Natural killer cell (primary cell): ENCODE measurements around the gene GSTP1. TPM values are rescaled to one million over a fixed set of nuclear protein-coding genes. Genes with fewer than 3 reads are reported as not detected.
"Not testable (repeated sequence)": the region's sequence is repeated elsewhere in the genome, so short reads cannot be mapped to it uniquely, and the experiment has no call there.

Experiments
- ATAC-seq, 3 donors: fragments of 150-1000 bp in 2 of 3; fragments of 200-7000 bp in 1 of 3; cut with Tn5 transposase; 1 replicate in 1 of 3; 2 replicates in 2 of 3; pipeline ENCODE4 v1.10.0; 2021; ENCODE audit warnings: mild to moderate bottlenecking in 2 of 3, moderate library complexity in 2 of 3
- DNase-seq, 2 donors: peaks; one replicate each; pipeline versions ENCODE4 v3.0.0 to v3.0.0-alpha.2; 2013 to 2021; ENCODE audit warnings: mixed read lengths in 1 of 2
- H3K27ac ChIP-seq: one replicate; pipeline ENCODE4 v1.5.1; 2013; ENCODE audit warnings: mild to moderate bottlenecking, low read length
- H3K27me3 ChIP-seq: one replicate; pipeline ENCODE4 v1.6.1; 2013; ENCODE audit warnings: low read length; ENCODE audit not compliant: control insufficient read depth, insufficient read depth
- H3K36me3 ChIP-seq: one replicate; pipeline ENCODE4 v1.6.1; 2013; ENCODE audit warnings: low read length; ENCODE audit not compliant: control insufficient read depth, insufficient read depth
- H3K4me1 ChIP-seq: one replicate; pipeline ENCODE4 v1.6.1; 2013; ENCODE audit warnings: low read length; ENCODE audit not compliant: control insufficient read depth, insufficient read depth
- H3K4me3 ChIP-seq: one replicate; pipeline ENCODE4 v1.5.1; 2013; ENCODE audit warnings: low read length
- H3K9me3 ChIP-seq: one replicate; pipeline ENCODE4 v1.6.1; 2013; ENCODE audit warnings: low read length; ENCODE audit not compliant: control insufficient read depth, insufficient read depth
- H3K27ac Mint-ChIP-seq, 2 donors: one replicate each; pipeline ENCODE4 v1.8.0; 2022; ENCODE audit warnings: mild to moderate bottlenecking in 2 of 2, mixed read lengths in 2 of 2, moderate library complexity in 1 of 2
- H3K27me3 Mint-ChIP-seq, 2 donors: one replicate each; pipeline ENCODE4 v1.8.0; 2022; ENCODE audit warnings: low read depth in 2 of 2, mixed read lengths in 2 of 2
- H3K36me3 Mint-ChIP-seq: one replicate; pipeline ENCODE4 v1.8.0; 2022; ENCODE audit warnings: mixed read lengths
- H3K4me1 Mint-ChIP-seq, 2 donors: one replicate each; pipeline ENCODE4 v1.8.0; 2022; ENCODE audit warnings: mixed read lengths in 2 of 2
- H3K4me3 Mint-ChIP-seq: one replicate; pipeline ENCODE4 v1.8.0; 2022; ENCODE audit warnings: mild to moderate bottlenecking, moderate library complexity, mixed read lengths
- H3K9me3 Mint-ChIP-seq, 2 donors: one replicate each; pipeline ENCODE4 v1.8.0; 2022; ENCODE audit warnings: mixed read lengths in 2 of 2
- CTCF ChIP-seq: fragments of 200-600 bp; IDR thresholded peaks from one replicate; pipeline ENCODE4 v1.8.0; 2022; ENCODE audit warnings: antibody characterized with exemption
- WGBS: methylation state at CpG from one replicate; pipeline ENCODE4 v1.1.7; 2013; ENCODE audit warnings: missing lambda C conversion rate; ENCODE audit not compliant: insufficient coverage; 5-methylcytosine and 5-hydroxymethylcytosine counted together
- intact Hi-C: fragments of 100-400 bp; cut with micrococcal nuclease; formaldehyde crosslinking; loops from one replicate; pipeline ENCODE4 v1.14.2; 2022
- total RNA-seq, 4 donors: library from RNA; stranded (reverse); fragments of 120-200 nt in 1 of 4; gene quantifications; one replicate each; pipeline versions ENCODE4 v1.2.3 to v1.2.4, GENCODE V29; 2013 to 2022

The GSTP1 gene
- total RNA-seq, 3 donors from 2014 or later (not counting 1 experiment from before 2014, with no cell fraction given), result 172 to 218 (median 212) TPM

GRCh38 chr11:67594480-67594879, 10.9 kb downstream of the GSTP1 start:
- TF ChIP-seq CTCF, result no peak
- 100% methylated on average over 2 of the region's 3 CpGs for WGBS
- intact Hi-C loops, result no loop called here

GRCh38 chr11:67596753-67597300, 13.2 kb downstream of the GSTP1 start:
- Mint-ChIP-seq H3K4me3 (no peak overlapping the region), H3K27ac (no peak overlapping the region), H3K4me1 (peaks cover 21 to 28% of the 10 kb centered on the region in 2 donors), H3K36me3 (no peaks in the 10 kb centered on the region), H3K9me3 (no peaks in the 10 kb centered on the region), H3K27me3 (no peaks in the 10 kb centered on the region)
- H3K4me3 ChIP-seq, result no peak overlapping the region
- no CpG with 5 or more reads among the region's 1 CpG for WGBS
- H3K27me3 ChIP-seq, result no peaks in the 10 kb centered on the region
- DNase-seq, result no peak
- H3K9me3 ChIP-seq, result no peaks in the 10 kb centered on the region
- ATAC-seq, result peak in 1 of 3 donors; percentile 79
- no peak for TF ChIP-seq CTCF
- no peaks in the 10 kb centered on the region for H3K36me3 ChIP-seq
- intact Hi-C loops, result no loop called here
- H3K4me1 ChIP-seq, result peaks cover 23% of the 10 kb centered on the region
- no peak overlapping the region for H3K27ac ChIP-seq

More at GRCh38 chr11:67594480-67594879, 10.9 kb downstream of the GSTP1 start:
- H3K9me3 Mint-ChIP-seq, result no peaks in the 10 kb centered on the region
- no peak overlapping the region for H3K27ac Mint-ChIP-seq
- no peak overlapping the region for H3K27ac ChIP-seq
- H3K4me3 Mint-ChIP-seq, result no peak overlapping the region
- no peaks in the 10 kb centered on the region for H3K36me3 ChIP-seq
- no peaks in the 10 kb centered on the region for H3K36me3 Mint-ChIP-seq
- DNase-seq (no peak), ATAC-seq (no peak)
- no peaks in the 10 kb centered on the region for H3K9me3 ChIP-seq
- no peak overlapping the region for H3K4me3 ChIP-seq
- H3K4me1 ChIP-seq, result peaks cover 3% of the 10 kb centered on the region
- peaks cover 3 to 10% of the 10 kb centered on the region in 2 donors for H3K4me1 Mint-ChIP-seq
- H3K27me3 ChIP-seq, result no peaks in the 10 kb centered on the region
- H3K27me3 Mint-ChIP-seq, result no peaks in the 10 kb centered on the region

DNA sequence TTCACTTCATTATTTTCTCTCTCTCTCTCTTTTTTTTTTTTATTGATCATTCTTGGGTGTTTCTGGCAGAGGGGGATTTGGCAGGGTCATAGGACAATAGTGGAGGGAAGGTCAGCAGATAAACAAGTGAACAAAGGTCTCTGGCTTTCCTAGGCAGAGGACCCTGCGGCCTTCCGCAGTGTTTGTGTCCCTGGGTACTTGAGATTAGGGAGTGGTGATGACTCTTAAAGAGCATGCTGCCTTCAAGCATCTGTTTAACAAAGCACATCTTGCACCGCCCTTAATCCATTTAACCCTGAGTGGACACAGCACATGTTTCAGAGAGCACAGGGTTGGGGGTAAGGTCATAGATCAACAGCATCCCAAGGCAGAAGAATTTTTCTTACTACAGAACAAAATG, 13.8 kb downstream of the GSTP1 start:
- intact Hi-C loops, H3K4me3 ChIP-seq, H3K36me3 ChIP-seq, H3K36me3 Mint-ChIP-seq, H3K27me3 ChIP-seq, H3K27ac Mint-ChIP-seq, DNase-seq, H3K27ac ChIP-seq, H3K4me3 Mint-ChIP-seq, H3K27me3 Mint-ChIP-seq, ATAC-seq, H3K9me3 ChIP-seq, H3K9me3 Mint-ChIP-seq: not testable (repeated sequence)
- H3K4me1 Mint-ChIP-seq, result peaks cover 21 to 28% of the 10 kb centered on the region in 2 donors
- whole genome bisulfite sequencing, result no CpG with 5 or more reads among the region's 3 CpGs
- peaks cover 24% of the 10 kb centered on the region for H3K4me1 ChIP-seq

GRCh38 chr11:67597963-67598362, 14.4 kb downstream of the GSTP1 start:
- H3K36me3 Mint-ChIP-seq, H3K4me3 Mint-ChIP-seq, H3K27me3 ChIP-seq, DNase-seq, H3K36me3 ChIP-seq, H3K9me3 ChIP-seq, H3K4me3 ChIP-seq, H3K27ac Mint-ChIP-seq, ATAC-seq, H3K9me3 Mint-ChIP-seq, H3K27me3 Mint-ChIP-seq, intact Hi-C loops, H3K27ac ChIP-seq: not testable (repeated sequence)
- peaks cover 21 to 28% of the 10 kb centered on the region in 2 donors for H3K4me1 Mint-ChIP-seq
- peaks cover 24% of the 10 kb centered on the region for H3K4me1 ChIP-seq
- 92% methylated on average over 23 of the region's 26 CpGs for whole genome bisulfite sequencing
